AG04450 (cell line): Measurements from ENCODE around the gene SNRPA. TPM values are rescaled to one million over a fixed set of nuclear protein-coding genes. Genes with fewer than 3 reads are reported as not detected.
A peak's percentile ranks its signal among the peaks of the same experiment; 100 is the strongest.

ENCODE experiments used
- CTCF ChIA-PET: fragments of 300-600, 350-600 bp; formaldehyde crosslinking; extraction: SDS; loops from one replicate; lab custom pipeline; 2022; ENCODE audit warnings: antibody characterized with exemption, inconsistent platforms; lab: Charles Lee
- POLR2A ChIA-PET: fragments of 350-600 bp; formaldehyde crosslinking; extraction: SDS; loops from one replicate; lab custom pipeline; 2021; ENCODE audit warnings: antibody characterized with exemption, inconsistent platforms; lab: Yijun Ruan, JAX
- DNase-seq: peaks from one replicate; pipeline ENCODE4 v3.0.0-alpha.2; 2011; ENCODE audit warnings: low read depth, low spot score
- H3K27ac ChIP-seq: one replicate; pipeline ENCODE4 v1.5.1; 2012; ENCODE audit warnings: low read depth, low read length, control low read depth
- H3K27me3 ChIP-seq: one replicate; pipeline ENCODE4 v1.6.0; 2012; ENCODE audit warnings: low read length; ENCODE audit not compliant: control insufficient read depth, insufficient read depth
- H3K4me3 ChIP-seq: 2 replicates; pipeline ENCODE4 v1.5.1; 2011; ENCODE audit warnings: mild to moderate bottlenecking, low read depth, low read length, control low read depth
- H3K9me3 ChIP-seq: 2 replicates; pipeline ENCODE4 v1.5.1; 2012; ENCODE audit warnings: low read length; ENCODE audit not compliant: control insufficient read depth, insufficient read depth
- polyA plus RNA-seq: library from polyadenylated mRNA; depleted of rRNA; stranded (reverse); fragments of >200 nt; gene quantifications from 2 replicates; pipeline ENCODE4 v1.2.3, GENCODE V29; 2011
- TF ChIP-seq, protein P1 (sequence below): IDR thresholded peaks from 2 replicates; pipeline ENCODE4 v1.5.1; 2011; ENCODE audit warnings: low read depth, low read length, control low read depth, inconsistent platforms

SNRPA gene
- polyA plus RNA-seq, 1 experiment: 126 TPM

DNA sequence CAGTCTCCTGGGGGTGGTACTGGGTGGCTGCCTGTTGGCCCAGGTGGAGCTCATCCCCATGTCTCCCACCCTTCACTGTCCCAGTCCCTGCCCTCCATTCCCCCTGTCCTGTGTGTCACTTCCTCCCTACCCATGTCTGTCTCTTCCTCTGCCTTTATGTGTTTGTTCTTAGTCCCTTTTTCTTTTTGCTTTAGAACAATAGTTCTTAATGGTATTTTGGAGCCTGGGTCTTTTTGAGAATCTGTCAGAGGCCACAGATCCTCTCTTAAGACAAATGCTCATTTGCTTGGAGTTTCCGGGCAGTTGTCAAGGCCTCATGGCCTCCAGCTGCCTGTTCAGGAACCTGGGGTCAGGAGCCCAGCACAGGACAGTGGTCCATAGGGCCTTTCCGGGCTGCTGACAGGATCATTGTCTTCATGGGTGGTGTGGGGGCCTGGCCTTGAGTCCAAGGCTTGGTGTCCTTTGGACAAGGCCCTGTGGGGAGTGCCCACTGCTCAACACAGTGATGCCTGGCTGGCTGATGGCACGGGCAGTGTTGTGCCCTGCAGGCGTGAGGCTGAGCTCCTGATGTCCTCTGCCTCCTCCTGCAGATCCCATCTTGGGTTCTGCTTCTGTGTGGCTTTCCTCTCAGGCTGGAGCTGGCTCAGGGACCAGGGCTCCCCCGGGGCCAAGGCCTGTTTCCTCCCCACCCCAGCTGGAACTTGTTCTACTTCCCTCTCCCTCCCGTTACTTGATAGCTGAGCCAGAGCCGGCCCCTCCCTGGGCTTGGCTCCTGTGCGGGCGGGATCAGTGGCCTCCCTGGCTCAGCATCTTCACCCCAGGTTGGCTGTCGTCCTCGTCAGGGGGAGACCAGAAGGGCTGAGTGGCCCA is 51.5 kb downstream of the SNRPA start:
- no peak for DNase-seq
- peak overlapping the region; percentile 52 for H3K4me3 ChIP-seq
- TF ChIP-seq, protein P1, sequence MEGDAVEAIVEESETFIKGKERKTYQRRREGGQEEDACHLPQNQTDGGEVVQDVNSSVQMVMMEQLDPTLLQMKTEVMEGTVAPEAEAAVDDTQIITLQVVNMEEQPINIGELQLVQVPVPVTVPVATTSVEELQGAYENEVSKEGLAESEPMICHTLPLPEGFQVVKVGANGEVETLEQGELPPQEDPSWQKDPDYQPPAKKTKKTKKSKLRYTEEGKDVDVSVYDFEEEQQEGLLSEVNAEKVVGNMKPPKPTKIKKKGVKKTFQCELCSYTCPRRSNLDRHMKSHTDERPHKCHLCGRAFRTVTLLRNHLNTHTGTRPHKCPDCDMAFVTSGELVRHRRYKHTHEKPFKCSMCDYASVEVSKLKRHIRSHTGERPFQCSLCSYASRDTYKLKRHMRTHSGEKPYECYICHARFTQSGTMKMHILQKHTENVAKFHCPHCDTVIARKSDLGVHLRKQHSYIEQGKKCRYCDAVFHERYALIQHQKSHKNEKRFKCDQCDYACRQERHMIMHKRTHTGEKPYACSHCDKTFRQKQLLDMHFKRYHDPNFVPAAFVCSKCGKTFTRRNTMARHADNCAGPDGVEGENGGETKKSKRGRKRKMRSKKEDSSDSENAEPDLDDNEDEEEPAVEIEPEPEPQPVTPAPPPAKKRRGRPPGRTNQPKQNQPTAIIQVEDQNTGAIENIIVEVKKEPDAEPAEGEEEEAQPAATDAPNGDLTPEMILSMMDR: no peak
- no peaks in the 10 kb centered on the region for H3K27me3 ChIP-seq
- ChIA-PET CTCF (interaction anchor here (0.5 kb wide), 1 partner anchor 11 kb away, joined by 5 read pairs; no protein-coding TSS in a partner anchor), POLR2A (interaction anchor here (1.2 kb wide), 1 partner anchor 24 kb away, joined by 5 read pairs; the partner anchor contains the start of gene RAB4B)
- peak overlapping the region; percentile 31 for H3K27ac ChIP-seq
- H3K9me3 ChIP-seq: no peaks in the 10 kb centered on the region; the same call in 1 of the 2 replicates

DNA sequence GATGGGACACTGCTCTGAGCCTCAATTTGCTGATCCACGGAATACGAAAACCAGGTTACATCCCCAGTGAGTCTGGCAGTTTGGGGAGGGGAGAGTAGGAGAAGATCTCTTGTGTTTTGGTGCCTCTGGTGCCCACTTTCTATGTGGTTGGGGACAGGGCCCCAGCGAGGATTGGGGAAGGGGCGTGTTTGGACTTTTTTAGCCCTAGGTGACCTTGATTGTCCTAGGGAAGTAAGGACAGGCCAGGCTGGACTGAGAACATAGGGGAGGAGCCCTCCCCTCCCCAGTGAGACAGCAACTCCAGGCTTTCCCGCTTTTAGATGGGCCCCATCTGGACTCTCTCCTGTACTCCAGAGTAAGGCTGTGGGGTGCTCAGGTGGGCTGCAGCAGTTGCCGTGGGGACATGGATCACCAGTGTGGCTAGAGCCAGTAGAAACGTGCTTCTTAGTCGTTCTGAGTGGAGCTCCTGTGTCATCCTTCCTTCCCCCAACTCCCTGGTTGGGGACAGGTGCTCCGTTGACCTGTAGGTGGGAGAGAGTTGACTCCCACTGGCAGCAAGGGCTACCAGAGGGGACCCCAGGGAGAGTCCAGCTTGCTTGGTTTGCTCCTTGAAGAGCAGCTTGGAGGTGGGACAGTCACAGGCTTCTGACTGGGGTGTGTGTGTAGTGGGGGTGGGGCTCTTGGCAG is 52.3 kb downstream of the SNRPA start:
- DNase-seq: no peak
- CTCF ChIA-PET: no interaction called here
- POLR2A ChIA-PET: interaction anchor here (1.2 kb wide), 1 partner anchor 25 kb away, joined by 5 read pairs; the partner anchor contains the start of gene RAB4B

DNA sequence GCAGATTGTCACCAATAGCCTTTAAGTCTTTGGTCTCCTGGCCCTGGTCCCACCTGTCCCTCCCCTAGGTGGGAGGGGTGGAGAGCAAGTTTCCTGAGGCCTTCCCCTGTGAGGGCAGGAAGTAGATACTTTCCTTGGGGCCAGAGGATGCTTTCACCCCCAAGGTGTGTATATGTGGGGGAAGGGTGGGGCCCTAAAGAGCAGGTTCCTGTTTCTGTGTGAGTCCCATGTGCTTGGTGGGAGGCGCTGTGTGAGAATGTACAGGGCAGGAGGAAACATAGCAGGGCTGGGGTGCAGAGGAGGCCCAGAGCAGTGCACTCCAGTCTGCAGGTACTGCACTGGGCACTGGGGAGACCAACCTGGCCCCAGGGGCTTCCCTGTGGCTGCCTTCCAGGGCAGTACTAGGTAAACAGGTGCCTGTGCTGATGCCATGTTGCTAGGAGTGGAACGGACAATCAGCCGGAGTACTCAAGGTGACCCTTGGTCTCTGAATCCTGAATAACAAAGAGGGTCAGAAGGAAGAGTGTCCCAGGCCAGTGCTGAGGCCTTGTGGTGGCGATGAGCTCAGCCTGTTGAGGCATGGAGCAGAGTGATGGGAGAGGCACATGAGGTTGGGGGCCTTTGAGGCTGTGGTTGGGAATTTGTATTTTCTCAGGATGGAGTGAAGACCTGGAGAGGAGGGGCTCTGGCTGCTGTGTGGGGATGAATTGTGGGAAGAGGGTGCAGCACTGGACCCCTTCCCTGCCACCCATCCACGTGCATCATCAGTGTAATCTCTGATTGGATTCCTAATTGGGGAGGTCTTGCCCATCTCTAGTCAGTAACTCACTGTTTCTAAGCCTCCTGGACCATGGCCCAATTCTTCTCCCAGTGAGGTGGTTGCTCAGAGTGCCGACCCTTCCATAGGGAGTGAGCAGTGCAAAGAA is 53.1 kb downstream of the SNRPA start:
- no peak for DNase-seq
- TF ChIP-seq, protein P1: no peak
- Histone ChIP-seq H3K9me3 (no peaks in the 10 kb centered on the region; the same call in 1 of the 2 replicates), H3K4me3 (no peak overlapping the region), H3K27ac (peak overlapping the region; percentile 11), H3K27me3 (no peaks in the 10 kb centered on the region)
- CTCF ChIA-PET: interaction anchor here (0.7 kb wide), 1 partner anchor 170 kb away, joined by 3 read pairs; no protein-coding TSS in a partner anchor
- POLR2A ChIA-PET: no interaction called here

More for the DNA sequence above, 52.3 kb downstream of the SNRPA start:
- Histone ChIP-seq H3K9me3 (no peaks in the 10 kb centered on the region; the same call in 1 of the 2 replicates), H3K4me3 (peak overlapping the region; percentile 52), H3K27ac (peak overlapping the region; percentile 31), H3K27me3 (no peaks in the 10 kb centered on the region)
- TF ChIP-seq, protein P1: no peak

DNA sequence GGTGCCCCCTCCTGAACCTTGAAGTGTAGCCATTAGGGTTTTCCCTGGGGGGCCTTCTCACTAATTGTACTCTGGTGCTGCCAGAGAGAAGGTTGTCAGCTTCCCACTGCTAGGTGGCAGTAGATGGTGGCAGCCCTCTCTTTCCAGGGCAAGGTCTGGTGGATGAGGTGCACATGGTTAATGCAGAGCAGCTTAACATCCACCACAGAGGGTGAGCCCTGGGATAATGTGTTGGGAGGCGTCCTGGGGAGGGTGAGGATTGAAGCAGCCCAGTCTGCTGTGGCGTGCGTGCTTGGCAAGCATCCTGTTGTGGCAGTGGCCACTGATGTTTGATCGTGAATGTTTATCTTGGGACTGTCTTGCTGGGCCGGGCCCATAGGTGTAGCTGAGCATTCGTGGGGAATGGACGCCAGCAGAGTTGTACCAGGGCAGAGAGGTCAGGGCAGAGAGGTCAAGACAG is 53.8 kb downstream of the SNRPA start:
- Histone ChIP-seq H3K27ac (no peak overlapping the region), H3K4me3 (no peak overlapping the region), H3K27me3 (no peaks in the 10 kb centered on the region), H3K9me3 (peaks cover 6% of the 10 kb centered on the region; the same call in 1 of the 2 replicates)
- DNase-seq: no peak
- POLR2A ChIA-PET: no interaction called here
- TF ChIP-seq, protein P1: 0 out of 2 replicates have a peak, but pooled peaks have one; percentile 9
- CTCF ChIA-PET: interaction anchor here (0.7 to 1.0 kb wide), 3 partner anchors 12 to 170 kb away, joined by 3 to 4 read pairs (median 4); partner anchors contain the start of gene MIA
